HG03159 (cell line): Measurements from ENCODE around the gene LIMA1.
"Not testable (repeated sequence)": the region's sequence is repeated elsewhere in the genome, so short reads cannot be mapped to it uniquely, and the experiment has no call there.

Experiments
- ATAC-seq: cut with Tn5 transposase; IDR thresholded peaks from one replicate; pipeline ENCODE4 v1.9.1; 2021; ENCODE audit warnings: mild to moderate bottlenecking, moderate library complexity; ENCODE audit not compliant: unreplicated experiment

The LIMA1 gene

DNA sequence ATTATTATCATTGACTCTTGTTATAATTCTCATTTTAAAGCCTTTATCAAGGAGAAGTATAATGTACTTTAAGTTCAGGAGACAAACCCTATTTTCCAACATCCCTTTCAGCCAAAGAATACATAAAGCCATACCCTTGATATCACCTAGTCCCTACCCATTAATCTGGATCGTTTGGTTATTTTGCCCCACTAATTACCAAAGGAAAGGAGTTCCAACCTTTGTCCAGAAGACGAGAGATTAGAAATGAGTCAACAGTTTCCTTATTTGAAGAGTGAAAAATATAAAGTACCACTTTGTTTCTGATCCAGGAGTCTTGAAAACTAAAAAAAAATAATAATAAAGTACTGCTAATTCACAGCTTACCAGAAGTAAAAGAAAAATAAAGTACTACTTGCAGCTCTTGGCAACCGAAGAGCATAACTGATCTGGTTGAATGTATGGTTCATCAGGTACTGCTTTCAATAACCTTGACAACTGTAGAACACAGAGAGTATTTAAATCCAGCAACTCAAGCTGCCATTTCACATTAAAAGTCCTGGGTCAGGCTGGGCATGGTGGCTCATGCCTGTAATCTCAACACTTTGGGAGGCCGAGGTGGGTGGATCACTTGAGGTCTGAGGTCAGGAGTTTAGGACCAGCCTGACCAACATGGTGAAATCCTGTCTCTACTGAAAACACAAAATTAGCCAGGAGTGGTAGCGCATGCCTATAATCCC, 33.7 kb downstream of the LIMA1 start:
- ATAC-seq, result no peak

DNA sequence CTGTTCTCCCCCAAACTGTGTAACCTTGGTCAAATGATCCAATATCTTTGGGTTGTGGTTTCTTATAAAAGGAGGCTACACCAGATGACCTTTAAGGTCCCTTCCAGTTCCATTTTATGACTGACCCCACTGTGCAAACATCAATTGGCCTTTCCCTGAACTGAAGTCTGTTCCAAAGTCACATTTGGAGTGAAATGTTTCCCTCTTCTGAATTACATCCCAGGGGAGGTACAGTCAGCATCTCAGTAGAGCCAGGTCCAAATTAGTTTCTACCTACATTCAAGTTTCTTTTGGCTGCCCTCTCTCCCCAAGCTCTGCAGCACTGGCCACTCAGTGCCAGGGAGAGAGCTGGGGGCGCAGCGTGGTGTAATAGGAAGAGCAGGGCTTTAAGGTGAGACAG, 34.4 kb downstream of the LIMA1 start:
- ATAC-seq, result no peak

DNA sequence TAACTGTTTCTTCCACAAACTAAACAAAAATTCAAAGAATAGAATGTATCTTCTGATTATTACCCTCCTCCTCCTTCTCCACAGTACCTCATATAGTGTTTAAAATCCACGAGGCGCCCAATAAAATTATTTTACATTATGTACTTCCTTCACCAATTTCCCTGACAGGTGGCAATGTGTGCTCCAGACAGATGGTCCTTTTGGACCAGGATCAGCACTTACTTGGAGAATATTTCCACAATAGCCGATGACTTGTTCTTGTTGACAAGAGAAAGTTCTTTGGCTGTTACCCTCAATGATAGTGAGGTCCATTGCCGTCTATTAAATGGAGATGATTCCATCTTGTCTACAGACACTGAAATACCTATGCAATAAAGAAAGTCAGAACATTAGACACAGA, 34.9 kb downstream of the LIMA1 start:
- ATAC-seq, result no peak

DNA sequence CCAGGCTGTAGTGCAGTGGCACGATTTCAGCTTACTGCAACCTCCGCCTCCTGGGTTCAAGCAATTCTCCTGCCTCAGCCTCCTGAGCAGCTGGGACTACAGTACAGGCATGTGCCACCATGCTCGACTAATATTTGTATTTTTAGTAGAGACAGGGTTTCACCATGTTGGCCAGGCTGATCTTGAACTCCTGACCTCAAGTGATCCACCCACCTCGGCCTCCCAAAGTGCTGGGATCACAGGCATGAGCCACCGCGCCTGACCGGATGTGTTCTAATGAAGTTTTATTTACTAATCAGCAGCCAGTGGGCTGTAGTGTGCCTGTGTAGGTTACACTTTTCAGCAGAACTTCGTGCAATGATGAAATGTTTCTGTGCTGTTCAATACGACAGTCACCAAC, 35.7 kb downstream of the LIMA1 start:
- ATAC-seq, result not testable (repeated sequence)

DNA sequence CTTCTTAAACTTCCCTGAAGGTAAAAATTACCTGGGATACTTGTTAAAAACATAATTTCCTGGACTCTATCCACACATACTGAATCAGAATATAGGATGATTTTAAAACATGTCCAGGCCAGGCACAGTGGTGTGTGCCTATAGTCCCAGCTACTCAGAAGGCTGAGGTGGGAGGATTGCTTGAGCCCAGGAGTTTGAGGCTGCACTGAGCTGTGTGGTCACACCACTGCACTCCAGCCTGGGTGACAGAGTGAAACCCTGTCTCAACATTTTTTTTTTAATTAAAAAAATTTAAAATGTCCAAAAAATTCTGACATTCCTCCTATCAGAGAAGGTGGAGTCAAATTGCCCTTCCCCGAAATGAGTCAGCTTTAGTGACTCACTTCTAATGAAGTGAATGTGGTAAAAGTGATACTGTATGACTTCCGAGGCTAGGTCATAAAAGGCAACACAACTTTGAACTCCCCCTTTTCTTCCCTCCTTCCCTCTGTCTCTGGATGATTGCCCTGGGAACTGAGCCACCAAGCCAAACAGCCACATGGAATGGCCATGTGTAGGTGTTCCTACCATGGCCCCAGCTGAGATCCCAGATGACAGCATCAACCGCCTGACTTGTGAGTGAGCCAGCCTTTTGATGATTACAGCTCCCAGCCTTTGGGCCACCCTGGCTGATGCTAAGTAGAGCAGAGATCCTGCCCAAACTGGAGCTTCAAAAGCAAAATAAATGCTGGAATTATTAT, 36.3 kb downstream of the LIMA1 start:
- ATAC-seq, result peak; percentile 54

DNA sequence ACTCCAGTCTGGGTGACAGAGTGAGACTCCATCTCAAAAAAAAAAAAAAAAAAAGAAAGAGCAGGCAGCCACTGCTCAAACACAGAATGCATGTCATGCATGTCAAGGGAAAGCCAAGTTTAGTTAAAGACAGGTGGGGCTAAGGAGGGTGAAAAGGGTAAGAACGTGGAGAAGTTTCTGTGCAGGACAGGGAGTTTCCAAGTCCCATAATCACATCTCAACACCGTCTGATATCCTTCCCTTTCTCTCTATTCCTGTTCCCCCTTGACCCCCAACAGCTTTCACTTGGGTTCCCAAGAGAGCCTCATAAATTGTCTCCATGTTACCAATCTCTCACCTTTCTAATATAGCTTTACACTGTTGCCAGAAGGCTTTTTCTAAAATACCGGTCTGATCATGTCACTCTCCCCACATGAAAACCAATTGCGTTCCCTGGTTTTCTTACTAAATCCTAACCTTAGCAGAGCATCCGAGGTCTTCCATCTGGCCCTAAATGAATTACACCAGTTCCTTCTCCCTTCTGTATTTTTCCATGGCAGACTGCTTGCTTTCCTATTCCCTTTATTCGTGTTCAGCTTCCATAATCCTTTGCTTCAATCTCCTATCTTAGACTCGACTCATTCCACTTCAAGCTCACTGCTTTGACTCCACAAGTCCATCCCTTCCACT, 37.0 kb downstream of the LIMA1 start:
- no peak for ATAC-seq

DNA sequence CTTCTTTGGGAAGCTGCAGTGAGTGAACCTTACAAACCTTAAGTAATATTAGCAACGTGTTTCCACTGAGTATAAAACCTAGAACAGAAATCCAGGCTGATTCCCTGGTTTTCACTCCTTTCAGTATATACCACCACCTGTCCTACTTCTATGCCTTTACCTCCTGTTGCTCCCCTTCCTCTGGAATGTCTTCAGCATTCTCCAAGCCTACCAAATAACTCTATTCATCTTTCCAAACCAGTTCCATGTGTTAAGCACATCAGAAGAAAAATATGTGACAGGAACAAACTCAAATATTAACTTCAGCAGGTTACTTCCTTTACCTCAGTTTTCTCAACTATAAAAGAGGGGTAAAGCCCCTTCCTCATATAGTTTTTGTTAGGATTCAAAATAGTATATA, 39.8 kb downstream of the LIMA1 start:
- no peak for ATAC-seq

DNA sequence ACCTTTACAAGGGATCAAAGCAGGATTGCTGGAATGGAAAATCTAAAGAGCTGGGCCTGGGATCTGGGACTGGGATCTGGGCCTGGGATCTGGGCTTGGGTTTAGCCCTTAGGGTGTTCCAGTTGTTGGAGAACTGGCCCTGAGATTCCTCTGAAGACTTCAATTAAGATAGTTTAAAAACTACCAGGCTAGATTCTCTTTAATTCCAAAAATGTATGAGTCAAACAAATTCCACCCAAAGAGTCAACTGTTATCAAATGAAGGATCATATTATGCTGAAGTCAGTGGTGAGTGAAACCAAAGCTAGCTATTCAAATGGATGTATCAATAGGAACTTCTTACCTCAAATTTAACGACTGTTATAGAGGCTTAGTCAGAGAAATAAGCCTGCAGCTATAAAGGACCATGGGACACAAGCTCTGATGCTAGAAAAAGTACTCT, 40.5 kb downstream of the LIMA1 start:
- no peak for ATAC-seq

DNA sequence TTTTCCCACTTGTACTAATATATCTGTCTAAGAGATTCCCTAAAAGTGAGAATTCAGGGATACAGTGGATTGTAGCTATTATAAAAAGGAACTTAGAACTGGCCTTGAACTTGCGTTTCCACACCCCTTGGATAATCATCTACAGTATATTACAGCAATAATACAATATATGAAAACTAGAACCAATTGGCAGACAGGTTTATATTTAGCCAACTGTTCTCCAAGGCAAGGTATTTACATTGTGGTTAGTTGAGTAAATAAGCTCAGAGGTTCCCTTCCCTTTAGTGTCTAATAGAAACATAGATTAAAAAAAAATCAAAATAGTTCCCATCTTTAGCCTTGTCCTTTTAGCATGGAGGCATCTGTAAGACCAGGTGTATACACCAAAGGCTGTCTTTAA, 42.1 kb downstream of the LIMA1 start:
- no peak for ATAC-seq

DNA sequence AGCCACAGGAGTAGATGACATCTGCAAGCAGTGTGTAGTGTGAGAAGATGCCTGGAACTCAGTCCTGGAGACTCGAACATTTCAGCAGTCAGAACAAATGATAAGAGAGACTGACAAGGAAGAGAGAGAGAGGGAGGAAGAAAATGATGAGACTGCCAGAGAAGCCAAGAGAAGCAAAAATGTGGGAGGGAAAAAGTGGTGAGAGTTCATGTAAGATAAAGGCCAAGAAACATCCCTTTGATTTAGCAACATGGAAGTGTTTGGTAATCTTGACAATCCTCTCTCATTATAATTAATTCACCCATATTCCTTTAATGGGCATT, 42.6 kb downstream of the LIMA1 start:
- ATAC-seq, result no peak

DNA sequence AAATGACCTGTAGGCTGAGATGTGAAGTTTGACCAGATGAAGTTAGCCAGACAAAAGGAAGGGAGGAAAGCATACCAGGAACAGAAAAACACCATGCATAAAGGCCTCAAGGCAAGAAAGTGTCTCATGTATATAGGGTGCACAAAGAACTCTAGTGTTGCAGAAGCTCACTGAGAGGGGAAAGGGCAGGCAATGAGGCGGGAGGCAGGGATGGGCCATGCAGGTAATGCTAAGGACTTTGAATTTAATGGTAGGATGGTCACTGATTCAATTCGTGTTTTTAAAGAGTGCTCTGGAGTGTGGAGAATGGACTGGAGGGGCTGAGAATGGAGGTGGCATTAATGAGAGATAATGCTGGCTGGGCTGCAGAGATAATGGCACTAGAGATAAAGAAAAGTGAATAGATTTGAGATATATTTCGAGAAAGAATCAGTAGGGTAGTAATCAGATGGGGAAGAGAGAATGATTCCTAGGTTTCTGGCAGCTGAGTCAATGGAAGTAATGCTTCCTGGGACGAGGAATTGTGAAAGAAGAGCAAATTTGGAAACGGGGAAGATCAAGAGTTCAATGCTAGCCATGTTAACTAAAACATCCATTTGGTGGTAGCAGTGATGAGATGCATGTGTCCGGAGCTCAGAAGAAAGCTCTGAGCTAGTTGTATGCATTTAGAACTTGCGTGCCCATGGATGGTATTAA, 43.1 kb downstream of the LIMA1 start:
- ATAC-seq, result no peak

DNA sequence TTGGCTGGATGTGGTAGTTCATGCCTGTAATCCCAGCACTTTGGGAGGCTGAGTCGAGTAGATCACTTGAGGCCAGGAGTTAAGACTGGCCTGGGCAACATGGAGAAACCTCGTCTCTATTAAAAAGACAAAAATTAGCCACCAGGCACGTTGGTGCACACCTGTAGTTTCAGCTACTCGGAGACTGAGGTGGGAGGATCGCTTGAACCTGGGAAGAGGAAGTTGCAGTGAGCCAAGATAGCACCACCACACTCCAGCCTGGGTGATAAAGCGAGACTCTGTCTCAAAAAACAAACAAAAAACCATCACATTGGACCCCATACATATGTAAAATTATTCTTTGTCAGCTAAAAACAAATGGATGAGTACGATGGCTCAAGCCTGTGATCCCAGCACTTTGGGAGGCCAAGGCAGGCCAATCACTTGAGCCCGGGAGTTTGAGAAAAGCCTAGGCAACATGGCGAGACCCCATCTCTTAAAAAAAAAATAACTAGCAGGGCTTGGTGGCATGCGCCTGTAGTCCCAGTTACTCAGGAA, 43.9 kb downstream of the LIMA1 start:
- ATAC-seq, result no peak

DNA sequence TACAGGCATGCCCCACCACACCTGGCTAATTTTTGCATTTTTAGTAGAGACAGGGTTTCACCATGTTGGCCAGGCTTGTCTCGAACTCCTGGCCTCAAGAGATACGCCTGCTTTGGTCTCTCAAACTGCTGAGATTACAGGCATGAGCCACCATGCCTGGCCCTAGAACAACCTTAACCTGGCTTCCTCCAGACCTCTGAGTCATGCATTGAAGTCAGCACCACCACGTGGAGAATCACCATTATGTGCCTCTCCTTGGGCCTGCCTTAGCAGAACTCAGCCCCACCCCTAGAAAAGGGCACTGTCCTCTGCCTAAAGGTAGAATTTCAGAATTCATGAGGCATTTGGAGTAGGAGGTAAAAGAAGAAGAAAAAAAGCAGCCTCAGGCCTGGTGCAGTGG, 49.0 kb downstream of the LIMA1 start:
- ATAC-seq, result no peak

DNA sequence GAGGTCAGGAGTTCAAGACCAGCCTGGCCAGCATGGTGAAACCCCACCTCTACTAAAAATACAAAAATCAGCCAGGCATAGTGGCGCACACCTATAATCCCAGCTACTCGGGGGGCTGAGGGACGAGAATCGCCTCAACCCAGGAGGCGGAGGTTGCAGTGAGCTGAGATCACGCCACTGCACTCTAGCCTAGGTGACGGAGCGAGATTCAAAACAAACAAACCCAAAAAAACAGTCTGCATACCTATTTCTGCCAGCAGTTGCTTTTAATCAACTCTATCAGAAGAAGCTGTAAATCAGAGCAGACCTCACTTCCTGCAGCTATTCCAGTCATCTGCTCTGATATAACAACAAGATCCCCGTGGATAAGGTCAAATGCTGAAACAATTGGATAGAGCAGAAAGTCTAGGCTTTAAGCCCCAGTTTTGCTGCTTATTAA, 50.5 kb downstream of the LIMA1 start:
- no peak for ATAC-seq

DNA sequence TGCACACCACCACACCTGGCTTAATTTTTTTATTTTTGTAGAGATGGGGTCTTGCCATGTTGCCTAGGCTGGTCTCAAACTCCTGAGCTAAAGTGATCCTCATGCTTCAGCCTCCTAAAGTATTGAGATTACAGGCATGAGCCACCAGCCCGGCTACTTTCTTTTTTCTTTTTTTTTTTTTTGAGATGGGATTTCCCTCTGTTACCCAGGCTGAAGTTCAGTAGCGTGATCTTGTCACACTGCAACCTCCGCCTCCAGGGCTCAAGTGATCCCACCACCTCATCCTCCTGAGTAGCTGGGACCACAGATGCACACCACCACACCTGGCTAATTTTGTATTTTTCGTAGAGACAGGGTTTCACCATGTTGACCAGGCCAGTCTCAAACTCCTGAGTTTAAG, 51.1 kb downstream of the LIMA1 start:
- ATAC-seq, result no peak

DNA sequence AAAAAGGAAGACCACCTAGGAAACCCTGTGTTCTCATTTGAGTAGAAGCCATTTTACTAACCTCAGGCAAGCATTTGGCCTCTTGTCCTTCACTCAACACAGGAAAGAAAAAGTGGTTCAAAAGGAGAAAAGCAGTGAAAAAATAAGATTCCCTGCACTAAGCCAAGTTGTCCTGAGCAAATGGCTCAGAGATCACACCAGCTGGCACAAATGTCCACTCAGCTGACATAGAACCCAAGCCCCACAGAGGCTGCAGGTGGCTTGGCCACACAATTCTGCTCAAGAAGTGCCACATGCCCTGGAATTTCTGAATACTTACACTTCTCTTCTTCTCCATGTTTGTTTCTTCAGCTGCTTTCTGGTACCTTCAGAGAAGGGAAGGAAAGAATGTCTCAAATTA, 52.0 kb downstream of the LIMA1 start:
- ATAC-seq, result no peak

DNA sequence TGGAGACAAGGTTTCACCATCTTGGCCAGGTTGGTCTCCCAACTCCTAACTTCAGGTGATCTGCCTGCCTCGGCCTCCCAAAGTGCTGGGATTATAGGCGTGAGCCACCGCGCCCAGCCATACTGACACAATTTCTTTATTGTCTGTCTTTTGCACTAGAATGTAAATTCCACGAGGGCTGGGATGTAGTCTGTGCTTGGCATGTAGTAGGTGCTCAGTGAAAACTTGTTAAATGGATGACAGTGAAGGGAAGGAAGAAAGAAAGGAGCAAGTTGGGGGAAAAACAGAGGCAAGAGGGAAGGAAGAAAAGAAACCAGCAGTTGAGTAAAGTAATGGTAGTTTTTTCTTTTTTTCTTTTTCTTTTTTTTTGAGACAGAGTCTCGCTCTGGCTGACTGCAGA, 53.1 kb downstream of the LIMA1 start:
- no peak for ATAC-seq

DNA sequence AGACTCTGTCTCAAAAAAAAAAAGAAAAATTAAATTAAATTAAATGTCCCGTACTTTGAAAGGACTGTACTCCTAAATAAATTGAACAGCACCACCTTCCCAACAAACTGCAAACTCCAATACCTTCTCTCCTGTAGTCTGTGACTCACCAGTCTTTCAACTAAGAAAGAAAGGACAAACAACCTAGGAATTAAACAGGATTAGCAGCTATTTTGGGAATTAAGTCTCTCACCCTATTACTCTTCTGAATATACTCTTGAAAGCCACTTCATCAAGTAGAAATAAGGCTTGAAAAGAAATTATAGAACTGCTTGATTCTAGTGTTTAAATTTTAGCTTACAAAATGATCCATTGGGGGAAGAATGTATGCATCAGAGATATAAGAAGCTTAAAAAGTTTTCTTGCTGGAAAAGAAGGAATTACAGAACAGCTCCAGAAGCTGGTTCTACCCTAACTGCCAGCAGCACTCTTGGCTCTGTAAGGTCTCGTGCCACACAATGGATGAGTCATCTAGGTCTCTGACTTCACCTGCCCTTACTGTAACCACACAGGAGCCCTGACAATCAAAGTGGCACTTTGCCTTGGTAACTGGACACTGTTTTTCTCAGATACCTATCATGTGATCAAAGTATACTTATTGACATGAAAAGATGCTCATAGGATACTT, 59.2 kb downstream of the LIMA1 start:
- peak; percentile 44 for ATAC-seq

DNA sequence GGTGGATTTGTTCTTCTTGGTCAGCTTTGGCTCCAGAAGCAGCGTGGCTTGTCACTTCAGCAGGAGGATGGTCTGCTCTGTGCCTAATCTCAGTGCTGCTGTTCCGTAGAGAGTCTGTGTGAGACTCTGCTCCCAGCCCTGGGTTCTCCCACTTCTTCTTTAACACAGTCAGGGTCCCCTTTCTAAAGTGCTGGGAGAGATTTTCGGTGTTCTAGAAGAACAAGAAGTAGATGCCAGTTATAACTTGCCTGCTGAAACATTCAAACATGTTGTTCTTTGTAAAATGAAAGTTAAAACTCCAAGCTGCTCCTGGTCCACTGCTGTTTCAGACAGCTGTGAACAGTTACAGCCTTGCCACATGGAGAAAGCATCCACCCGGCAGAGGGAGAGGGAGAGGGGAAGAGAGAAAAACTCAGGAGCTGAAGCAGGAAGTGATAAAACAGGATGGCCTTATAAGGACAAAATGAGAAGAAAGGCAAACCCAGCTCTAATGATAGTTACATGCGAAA, 61.0 kb downstream of the LIMA1 start:
- ATAC-seq, result no peak

DNA sequence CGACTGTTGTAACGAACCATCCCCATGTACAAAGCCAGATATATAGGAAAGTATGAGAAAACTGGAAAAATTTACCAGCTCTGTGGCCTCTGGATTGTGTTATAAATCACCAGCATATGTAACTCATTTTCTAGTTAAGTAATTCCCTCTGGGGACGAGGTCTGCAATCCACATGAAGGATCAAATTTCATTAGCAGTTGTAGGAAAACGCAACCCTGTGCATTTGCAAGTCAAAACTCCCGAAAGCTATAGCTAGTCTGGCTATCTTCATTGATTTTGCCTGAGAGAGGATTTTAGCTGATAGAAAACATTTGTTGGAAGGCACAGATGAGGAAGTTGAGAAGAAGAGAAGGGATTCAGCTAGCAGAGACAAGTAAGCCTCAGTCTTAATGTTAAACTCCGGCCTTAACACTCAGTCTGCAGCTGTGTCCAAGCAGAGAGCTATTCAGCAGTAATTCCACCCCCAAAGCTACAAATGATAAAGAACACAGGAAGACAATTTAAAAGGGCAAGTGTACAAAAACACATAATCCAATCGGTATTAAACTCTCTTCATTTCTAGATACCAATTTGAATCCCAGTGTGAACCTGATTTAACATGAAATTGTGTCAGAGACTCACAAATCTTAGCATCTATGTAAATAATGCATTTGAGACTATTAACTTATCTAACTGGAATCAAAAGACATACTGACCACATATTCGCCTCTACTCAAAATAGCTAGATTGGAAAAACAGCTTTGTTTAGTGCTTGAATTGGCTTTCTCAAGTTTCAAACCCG, 61.9 kb downstream of the LIMA1 start:
- ATAC-seq, result no peak
